Mesangial cell (primary cell): ENCODE measurements around the gene USP17L29. TPM values are rescaled to one million over a fixed set of nuclear protein-coding genes. Genes with fewer than 3 reads are reported as not detected.

ENCODE experiments used
- total RNA-seq: library from RNA; depleted of rRNA; stranded (reverse); fragments of >200 nt; gene quantifications from 2 replicates; pipeline ENCODE4 v1.2.3, GENCODE V29; 2015

USP17L29 gene
- total RNA-seq, result not detected in 2 replicates

GRCh38 chr4:9353338-9353737, at the start of gene USP17L29:
USP17L29 (plus strand) TSS chr4:9353638; CDS start chr4:9353638, 0 bp downstream.

GRCh38 chr4:9324865-9325264, 28.6 kb upstream of the USP17L29 start, which contains the start of gene USP17L24:
USP17L24 (plus strand) TSS chr4:9325165; CDS start chr4:9325165, 0 bp downstream.

GRCh38 chr4:9329611-9330010, 23.8 kb upstream of the USP17L29 start, which contains the start of gene USP17L25:
USP17L25 (plus strand) TSS chr4:9329911; CDS start chr4:9329911, 0 bp downstream.

GRCh38 chr4:9334358-9334757, 19.1 kb upstream of the USP17L29 start, which contains the start of gene USP17L26:
USP17L26 (plus strand) TSS chr4:9334658; CDS start chr4:9334658, 0 bp downstream.

GRCh38 chr4:9339103-9339502, 14.3 kb upstream of the USP17L29 start, which contains the start of gene USP17L5:
USP17L5 (plus strand) TSS chr4:9339403; CDS start chr4:9339403, 0 bp downstream.

GRCh38 chr4:9343848-9344247, 9.6 kb upstream of the USP17L29 start, which contains the start of gene USP17L27:
USP17L27 (plus strand) TSS chr4:9344148; CDS start chr4:9344148, 0 bp downstream.

GRCh38 chr4:9348593-9348992, 4.8 kb upstream of the USP17L29 start, which contains the start of gene USP17L28:
USP17L28 (plus strand) TSS chr4:9348893; CDS start chr4:9348893, 0 bp downstream.

GRCh38 chr4:9362829-9363228, 9.4 kb downstream of the USP17L29 start, which contains the start of gene USP17L30:
USP17L30 (plus strand) TSS chr4:9363129; CDS start chr4:9363129, 0 bp downstream.

Other genes starting within 250 kb of the USP17L29 start
- gene FAM90A26, start 183.2 kb upstream of the USP17L29 start, total RNA-seq, result not detected in 2 replicates
- not detected in 2 replicates for gene USP17L10, start 143.0 kb upstream of the USP17L29 start, total RNA-seq
- not detected in 2 replicates for gene USP17L11, start 138.2 kb upstream of the USP17L29 start, total RNA-seq
- not detected in 2 replicates for gene USP17L12, start 133.5 kb upstream of the USP17L29 start, total RNA-seq
- gene USP17L13, start 128.7 kb upstream of the USP17L29 start, total RNA-seq, result not detected in 2 replicates
- not detected in 2 replicates for gene USP17L15, start 119.3 kb upstream of the USP17L29 start, total RNA-seq
- not detected in 2 replicates for gene USP17L17, start 109.8 kb upstream of the USP17L29 start, total RNA-seq
- not detected in 2 replicates for gene USP17L18, start 105.0 kb upstream of the USP17L29 start, total RNA-seq
- not detected in 2 replicates for gene USP17L19, start 100.3 kb upstream of the USP17L29 start, total RNA-seq
- gene USP17L20, start 95.5 kb upstream of the USP17L29 start, total RNA-seq, result not detected in 2 replicates
- gene USP17L21, start 90.8 kb upstream of the USP17L29 start, total RNA-seq, result not detected in 2 replicates
- not detected in 2 replicates for gene USP17L22, start 86.0 kb upstream of the USP17L29 start, total RNA-seq
- not detected in 2 replicates for gene USP17L24, start 28.5 kb upstream of the USP17L29 start, total RNA-seq
- gene USP17L25, start 23.7 kb upstream of the USP17L29 start, total RNA-seq, result not detected in 2 replicates
- gene USP17L26, start 19.0 kb upstream of the USP17L29 start, total RNA-seq, result not detected in 2 replicates
- not detected in 2 replicates for gene USP17L5, start 14.2 kb upstream of the USP17L29 start, total RNA-seq
- gene USP17L27, start 9.5 kb upstream of the USP17L29 start, total RNA-seq, result not detected in 2 replicates
- gene USP17L28, start 4.7 kb upstream of the USP17L29 start, total RNA-seq, result not detected in 2 replicates
- not detected in 2 replicates for gene USP17L30, start 9.5 kb downstream of the USP17L29 start, total RNA-seq
- gene DEFB131A, start 90.8 kb downstream of the USP17L29 start, total RNA-seq, result not detected in 2 replicates